Measurements from ENCODE around the gene GARNL3. TPM values are rescaled to one million over a fixed set of nuclear protein-coding genes. Genes with fewer than 3 reads are reported as not detected.

GARNL3 gene
- total RNA-seq, 2 experiments from 2014 or later, result 3.8 to 4.2 TPM

DNA sequence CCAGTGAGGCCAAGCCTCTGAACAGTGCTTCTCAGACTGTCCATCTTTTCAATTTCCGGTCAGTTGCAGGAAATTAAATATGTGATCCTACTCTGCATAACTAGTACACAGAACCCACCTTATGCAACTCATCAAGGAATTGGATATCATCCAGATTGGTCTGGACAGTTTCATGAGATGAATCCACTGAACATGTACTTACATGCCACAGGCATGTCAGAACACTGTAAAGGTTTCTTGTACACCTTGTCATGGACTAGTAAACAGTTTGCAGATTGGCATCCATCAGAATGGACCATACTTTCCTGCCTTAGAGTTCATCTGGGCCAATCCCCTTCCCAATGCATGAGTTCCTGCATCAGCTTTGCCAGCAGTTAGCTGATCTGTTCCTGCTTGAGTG is 30.4 kb downstream of the GARNL3 start:
- peaks cover 2% of the 10 kb centered on the region for H3K36me3 Mint-ChIP-seq (ENCODE audit: low read depth)
- no peaks in the 10 kb centered on the region for H3K4me1 Mint-ChIP-seq (ENCODE audit: low read depth)
- no peak overlapping the region for H3K27ac Mint-ChIP-seq
- CTCF ChIA-PET, result interaction anchor here (1.0 kb wide), 1 partner anchor 22 kb away, joined by 3 read pairs; no protein-coding TSS in a partner anchor
- TF ChIP-seq, protein P1, sequence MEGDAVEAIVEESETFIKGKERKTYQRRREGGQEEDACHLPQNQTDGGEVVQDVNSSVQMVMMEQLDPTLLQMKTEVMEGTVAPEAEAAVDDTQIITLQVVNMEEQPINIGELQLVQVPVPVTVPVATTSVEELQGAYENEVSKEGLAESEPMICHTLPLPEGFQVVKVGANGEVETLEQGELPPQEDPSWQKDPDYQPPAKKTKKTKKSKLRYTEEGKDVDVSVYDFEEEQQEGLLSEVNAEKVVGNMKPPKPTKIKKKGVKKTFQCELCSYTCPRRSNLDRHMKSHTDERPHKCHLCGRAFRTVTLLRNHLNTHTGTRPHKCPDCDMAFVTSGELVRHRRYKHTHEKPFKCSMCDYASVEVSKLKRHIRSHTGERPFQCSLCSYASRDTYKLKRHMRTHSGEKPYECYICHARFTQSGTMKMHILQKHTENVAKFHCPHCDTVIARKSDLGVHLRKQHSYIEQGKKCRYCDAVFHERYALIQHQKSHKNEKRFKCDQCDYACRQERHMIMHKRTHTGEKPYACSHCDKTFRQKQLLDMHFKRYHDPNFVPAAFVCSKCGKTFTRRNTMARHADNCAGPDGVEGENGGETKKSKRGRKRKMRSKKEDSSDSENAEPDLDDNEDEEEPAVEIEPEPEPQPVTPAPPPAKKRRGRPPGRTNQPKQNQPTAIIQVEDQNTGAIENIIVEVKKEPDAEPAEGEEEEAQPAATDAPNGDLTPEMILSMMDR (IDR thresholded peaks at IDR 0.05), result no peak
- ATAC-seq (no peak), DNase-seq (no peak)
- POLR2A ChIA-PET, result interaction anchor here (0.6 kb wide), 1 partner anchor 27 kb away, joined by 3 read pairs; no protein-coding TSS in a partner anchor
- no peak overlapping the region for H3K4me3 Mint-ChIP-seq
- H3K27me3 Mint-ChIP-seq, result peaks cover 12% of the 10 kb centered on the region
- no peaks in the 10 kb centered on the region for H3K9me3 Mint-ChIP-seq
- intact Hi-C loops (cut with micrococcal nuclease), result no loop called here

DNA sequence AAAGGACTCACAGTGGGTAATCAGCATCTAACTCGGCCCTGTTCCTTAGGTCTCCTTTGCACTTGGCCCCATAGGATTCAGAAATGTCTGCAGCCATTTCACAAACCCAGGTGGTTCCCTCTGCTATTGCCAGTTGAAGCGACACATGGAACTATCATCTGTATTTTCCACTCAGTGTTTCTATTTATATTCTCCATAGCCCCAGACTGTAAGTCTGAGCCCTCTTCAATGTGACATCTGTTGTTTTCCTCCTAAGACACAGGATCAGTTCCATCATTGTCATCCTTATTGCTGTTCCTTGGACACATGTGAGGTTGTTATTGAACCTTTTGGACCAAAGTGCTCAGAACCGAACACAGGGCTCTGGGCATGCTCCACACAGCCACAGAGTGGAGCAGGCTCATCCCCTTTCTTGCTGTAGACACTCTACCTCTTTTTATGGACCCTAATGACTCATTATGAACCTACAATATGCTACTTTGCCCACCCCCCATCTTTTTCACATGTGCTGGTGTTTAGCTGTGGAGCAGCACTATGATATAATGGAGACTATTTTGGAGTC is 36.4 kb downstream of the GARNL3 start:
- Mint-ChIP-seq H3K36me3 (ENCODE audit: low read depth) (no peaks in the 10 kb centered on the region), H3K4me1 (ENCODE audit: low read depth) (no peaks in the 10 kb centered on the region), H3K27ac (no peak overlapping the region), H3K4me3 (no peak overlapping the region), H3K27me3 (peaks cover 9% of the 10 kb centered on the region), H3K9me3 (no peaks in the 10 kb centered on the region)
- ChIA-PET CTCF (interaction anchor here (0.7 to 1.0 kb wide), 2 partner anchors 11 to 569 kb away, joined by 3 read pairs; no protein-coding TSS in a partner anchor), POLR2A (no interaction called here)
- ATAC-seq, result no peak
- TF ChIP-seq, protein P1 (IDR thresholded peaks at IDR 0.05), result no peak
- no peak for DNase-seq
- intact Hi-C loops (cut with micrococcal nuclease), result no loop called here

GRCh38 chr9:127303830-127304229 is 39.3 kb downstream of the GARNL3 start:
- Mint-ChIP-seq H3K27ac (no peak overlapping the region), H3K4me1 (ENCODE audit: low read depth) (no peaks in the 10 kb centered on the region), H3K9me3 (no peaks in the 10 kb centered on the region), H3K4me3 (no peak overlapping the region), H3K36me3 (ENCODE audit: low read depth) (no peaks in the 10 kb centered on the region), H3K27me3 (peaks cover 17% of the 10 kb centered on the region)
- POLR2A ChIA-PET, result no interaction called here
- CTCF ChIA-PET, result no interaction called here
- no peak for DNase-seq
- TF ChIP-seq, protein P1 (IDR thresholded peaks at IDR 0.05), result no peak
- intact Hi-C loops (cut with micrococcal nuclease), result no loop called here
- ATAC-seq, result no peak

GRCh38 chr9:127305206-127305837 is 40.7 kb downstream of the GARNL3 start:
- Mint-ChIP-seq H3K4me1 (ENCODE audit: low read depth) (no peaks in the 10 kb centered on the region), H3K9me3 (no peaks in the 10 kb centered on the region), H3K27ac (no peak overlapping the region), H3K27me3 (peaks cover 22% of the 10 kb centered on the region), H3K36me3 (ENCODE audit: low read depth) (no peaks in the 10 kb centered on the region), H3K4me3 (no peak overlapping the region)
- POLR2A ChIA-PET, result interaction anchor here (0.6 kb wide), 1 partner anchor 33 kb away, joined by 3 read pairs; no protein-coding TSS in a partner anchor
- CTCF ChIA-PET, result no interaction called here
- intact Hi-C loops (cut with micrococcal nuclease), result no loop called here
- ATAC-seq, result no peak
- DNase-seq, result no peak
- TF ChIP-seq, protein P1 (IDR thresholded peaks at IDR 0.05), result no peak

GRCh38 chr9:127305838-127306226 is 41.3 kb downstream of the GARNL3 start:
- Mint-ChIP-seq H3K4me3 (no peak overlapping the region), H3K4me1 (ENCODE audit: low read depth) (no peaks in the 10 kb centered on the region), H3K27me3 (peaks cover 22% of the 10 kb centered on the region), H3K36me3 (ENCODE audit: low read depth) (no peaks in the 10 kb centered on the region), H3K27ac (no peak overlapping the region), H3K9me3 (no peaks in the 10 kb centered on the region)
- ChIA-PET CTCF (no interaction called here), POLR2A (interaction anchor here (0.6 kb wide), 1 partner anchor 34 kb away, joined by 3 read pairs; no protein-coding TSS in a partner anchor)
- ATAC-seq (no peak), DNase-seq (no peak)
- intact Hi-C loops (cut with micrococcal nuclease), result no loop called here
- TF ChIP-seq, protein P1 (IDR thresholded peaks at IDR 0.05), result no peak
